Measurements from ENCODE around the gene CADPS. TPM values are rescaled to one million over a fixed set of nuclear protein-coding genes. Genes with fewer than 3 reads are reported as not detected.

The CADPS gene
- polyA plus RNA-seq, 1 experiment: not detected

- Histone ChIP-seq H3K36me3 (ENCODE audit: control insufficient read depth, insufficient read depth, low read length) (no peaks in the 10 kb centered on the region), H3K27me3 (ENCODE audit: control insufficient read depth, insufficient read depth, low read length) (peaks cover 4% of the 10 kb centered on the region; the same call in 1 of the 2 replicates), H3K4me3 (ENCODE audit: low read depth, low read length) (no peak overlapping the region)
- ChIA-PET POLR2A (interaction anchor here (0.7 kb wide), 1 partner anchor 574 kb away, joined by 3 read pairs; no protein-coding TSS in a partner anchor), CTCF (no interaction called here)
- no peak for TF ChIP-seq CTCF (IDR thresholded peaks at IDR 0.05; ENCODE audit: insufficient read depth, low read depth, low read length)
- no peak for DNase-seq (ENCODE audit: low read depth)
Observed at GRCh38 chr3:62475306-62475705, 399.9 kb downstream of the CADPS start.

- TF ChIP-seq CTCF (IDR thresholded peaks at IDR 0.05; ENCODE audit: insufficient read depth, low read depth, low read length): no peak
- CTCF ChIA-PET: no interaction called here
- POLR2A ChIA-PET: interaction anchor here (0.6 kb wide), 1 partner anchor 160 kb away, joined by 4 read pairs; no protein-coding TSS in a partner anchor
- no peak for DNase-seq (ENCODE audit: low read depth)
- Histone ChIP-seq H3K36me3 (ENCODE audit: control insufficient read depth, insufficient read depth, low read length) (no peaks in the 10 kb centered on the region), H3K4me3 (ENCODE audit: low read depth, low read length) (no peak overlapping the region), H3K27me3 (ENCODE audit: control insufficient read depth, insufficient read depth, low read length) (peaks cover 2% of the 10 kb centered on the region; the same call in 1 of the 2 replicates)
Observed at GRCh38 chr3:62467966-62468722, 407.1 kb downstream of the CADPS start.

GRCh38 chr3:62462788-62463187 lies 412.4 kb downstream of the CADPS start:
- no peak for TF ChIP-seq CTCF (IDR thresholded peaks at IDR 0.05; ENCODE audit: insufficient read depth, low read depth, low read length)
- CTCF ChIA-PET: no interaction called here
- no peak for DNase-seq (ENCODE audit: low read depth)
- Histone ChIP-seq H3K27me3 (ENCODE audit: control insufficient read depth, insufficient read depth, low read length) (no peaks in the 10 kb centered on the region), H3K36me3 (ENCODE audit: control insufficient read depth, insufficient read depth, low read length) (no peaks in the 10 kb centered on the region), H3K4me3 (ENCODE audit: low read depth, low read length) (no peak overlapping the region)
- POLR2A ChIA-PET: no interaction called here

- no peak for DNase-seq (ENCODE audit: low read depth)
- Histone ChIP-seq H3K27me3 (ENCODE audit: control insufficient read depth, insufficient read depth, low read length) (no peaks in the 10 kb centered on the region), H3K36me3 (ENCODE audit: control insufficient read depth, insufficient read depth, low read length) (no peaks in the 10 kb centered on the region), H3K4me3 (ENCODE audit: low read depth, low read length) (no peak overlapping the region)
- POLR2A ChIA-PET: no interaction called here
- no peak for TF ChIP-seq CTCF (IDR thresholded peaks at IDR 0.05; ENCODE audit: insufficient read depth, low read depth, low read length)
- CTCF ChIA-PET: no interaction called here
Observed at GRCh38 chr3:62462104-62462762, 413.0 kb downstream of the CADPS start.

- TF ChIP-seq CTCF (IDR thresholded peaks at IDR 0.05; ENCODE audit: insufficient read depth, low read depth, low read length): no peak
- Histone ChIP-seq H3K27me3 (ENCODE audit: control insufficient read depth, insufficient read depth, low read length) (no peaks in the 10 kb centered on the region), H3K36me3 (ENCODE audit: control insufficient read depth, insufficient read depth, low read length) (no peaks in the 10 kb centered on the region), H3K4me3 (ENCODE audit: low read depth, low read length) (no peak overlapping the region)
- POLR2A ChIA-PET: no interaction called here
- DNase-seq (ENCODE audit: low read depth): no peak
- CTCF ChIA-PET: no interaction called here
Observed at GRCh38 chr3:62454916-62455315, 420.3 kb downstream of the CADPS start.
